Esophagus muscularis mucosa (tissue), 3 donors: Measurements from ENCODE around the gene TAP2.

Source experiments
- CTCF ChIP-seq, 3 experiments: fragments of 200-600 bp in 2 of 3; fragments of 450-650 bp in 1 of 3; sonication (generic) in 2 of 3; IDR thresholded peaks; one replicate each; pipeline ENCODE4 v1.5.1; 2017 to 2019; ENCODE audit warnings: antibody characterized with exemption in 3 of 3, mild to moderate bottlenecking in 2 of 3, moderate library complexity in 1 of 3
- POLR2AphosphoS5 ChIP-seq, 2 donors: sonication (generic); formaldehyde crosslinking; IDR thresholded peaks; one replicate each; pipeline ENCODE4 v1.6.1; 2017; ENCODE audit warnings: antibody characterized with exemption in 2 of 2

- TF ChIP-seq CTCF (IDR thresholded peaks at IDR 0.05), result no peak
- no peak for TF ChIP-seq POLR2AphosphoS5 (IDR thresholded peaks at IDR 0.05)
Measured at GRCh38 chr6:32847795-32848194, 9.3 kb upstream of the TAP2 start.
